ENCODE measurements around the gene CMTM4.
"Not testable (repeated sequence)": the region's sequence is repeated elsewhere in the genome, so short reads cannot be mapped to it uniquely, and the experiment has no call there.

The CMTM4 gene

DNA sequence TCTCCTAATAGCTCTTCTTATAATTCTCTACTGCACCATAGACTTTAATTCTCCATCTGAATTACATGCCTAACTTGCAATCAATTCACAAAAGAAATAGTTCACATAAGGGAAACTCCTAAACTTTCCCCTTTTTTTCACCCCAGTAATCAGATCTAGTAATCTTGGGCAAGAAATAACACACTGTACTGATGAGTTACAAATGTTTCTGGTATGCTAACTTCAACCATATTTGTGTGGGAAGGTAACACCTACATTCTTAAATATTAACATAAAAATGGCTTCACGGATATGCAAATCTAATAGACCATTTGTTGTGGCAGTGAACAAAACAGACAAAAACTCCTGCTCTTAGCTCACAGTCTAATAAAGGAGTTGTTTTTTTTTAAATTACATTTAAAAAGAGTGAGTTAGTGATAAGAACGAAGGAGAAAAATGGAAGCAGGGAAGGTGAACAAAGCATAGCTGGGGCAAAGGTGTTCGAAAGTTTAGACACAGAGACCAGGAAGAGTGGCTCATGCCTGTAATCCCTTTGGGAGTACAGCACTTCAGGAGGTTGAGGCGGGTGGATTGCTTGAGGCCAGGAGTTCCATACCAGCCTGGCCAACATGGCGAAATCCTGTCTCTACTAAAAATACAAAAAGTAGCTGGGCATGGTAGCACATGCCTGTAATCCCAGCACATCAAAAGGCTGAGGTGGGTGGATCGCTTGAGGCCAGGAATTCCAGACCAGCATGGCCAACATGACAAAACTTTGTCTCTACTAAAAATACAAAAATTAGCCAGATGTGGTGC lies 57.3 kb downstream of the CMTM4 start:
- DNase-seq = no peak

DNA sequence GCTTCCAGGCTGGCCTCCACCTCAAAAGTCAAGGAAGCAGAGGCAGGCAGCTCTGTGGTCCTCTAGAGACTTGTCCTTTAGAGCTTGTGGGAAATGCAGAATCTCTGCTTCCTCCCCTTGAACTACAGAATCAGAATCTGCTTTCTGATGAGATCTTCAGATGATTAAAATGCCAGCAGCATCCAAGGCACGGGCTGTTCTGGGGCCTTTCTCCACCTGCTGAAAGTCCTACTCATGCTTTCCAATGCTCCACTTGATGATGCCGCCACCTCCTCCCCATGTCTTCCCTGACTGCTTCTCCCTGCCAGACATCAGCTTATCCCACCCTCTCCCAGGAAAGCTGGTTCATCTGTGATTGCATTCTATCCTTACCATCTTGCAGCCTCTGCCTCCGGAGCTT lies 58.7 kb downstream of the CMTM4 start:
- no peak for DNase-seq

DNA sequence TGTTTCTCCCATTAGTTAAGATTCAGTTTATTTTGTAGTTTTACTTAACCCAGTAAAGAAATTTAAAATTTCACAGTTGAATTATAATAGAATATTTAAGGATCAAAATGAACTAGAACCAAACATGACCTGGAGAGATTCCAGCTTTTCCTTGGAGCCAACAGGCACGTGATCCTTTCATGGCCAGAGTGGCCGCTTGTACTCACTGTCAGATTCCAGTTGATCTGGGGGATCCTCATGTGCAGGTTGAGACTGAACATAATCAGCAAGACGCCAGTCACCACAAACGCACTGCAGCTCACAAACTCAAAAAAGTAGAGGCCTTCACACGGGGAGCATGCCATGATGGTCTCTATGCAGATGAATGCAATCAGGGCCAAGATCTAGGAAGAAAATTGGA lies 60.3 kb downstream of the CMTM4 start:
- DNase-seq = no peak

DNA sequence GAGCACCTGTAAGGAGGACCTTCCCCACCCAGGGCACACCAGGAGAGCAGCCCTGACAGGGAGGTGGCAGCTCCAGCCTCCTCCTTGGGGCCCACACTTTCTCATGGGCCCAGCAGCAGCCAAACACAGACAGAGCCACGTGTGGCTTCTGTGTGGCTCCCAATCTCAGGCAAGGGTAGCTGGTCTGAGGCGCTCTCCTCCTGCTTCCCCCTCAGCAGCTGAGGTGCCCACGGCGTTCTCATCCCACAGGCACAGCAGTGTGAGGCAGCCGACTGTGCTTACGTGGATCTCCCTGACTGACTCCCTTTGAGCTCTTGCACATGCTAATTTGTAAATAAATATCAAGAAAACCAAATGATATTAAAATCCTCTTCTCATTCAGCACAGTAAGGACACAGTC lies 61.1 kb downstream of the CMTM4 start:
- DNase-seq = no peak

DNA sequence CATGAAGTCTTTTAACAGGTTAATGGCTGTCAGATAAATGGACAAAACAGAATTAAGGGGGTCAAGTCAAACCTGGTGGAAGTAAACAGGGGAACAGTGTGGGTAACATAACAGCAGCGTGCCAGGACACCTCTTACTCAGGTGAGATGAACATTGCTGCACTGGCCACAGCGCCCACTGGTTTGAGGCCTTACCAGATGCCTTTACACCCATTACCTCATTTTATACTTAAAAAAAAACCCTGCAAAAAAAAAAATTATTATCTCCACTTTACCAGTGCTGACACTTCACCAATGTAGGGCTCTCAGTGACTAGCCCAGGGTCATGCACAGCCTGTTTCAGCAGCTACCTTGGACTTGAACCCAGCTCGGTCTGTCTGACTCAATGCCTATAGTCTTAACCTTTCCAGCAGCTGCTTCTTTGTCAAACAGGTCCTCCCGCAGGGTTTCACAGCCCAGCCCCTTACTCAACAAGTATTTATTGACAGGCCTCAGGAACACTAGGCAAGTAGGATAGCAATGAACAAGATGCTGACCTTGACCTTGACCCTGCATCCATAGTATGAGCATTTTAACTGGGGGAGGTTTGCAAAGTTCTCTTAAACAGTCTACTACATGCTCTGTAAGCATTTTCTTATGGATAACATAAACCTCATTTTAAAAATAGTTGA lies 61.9 kb downstream of the CMTM4 start:
- DNase-seq = no peak

DNA sequence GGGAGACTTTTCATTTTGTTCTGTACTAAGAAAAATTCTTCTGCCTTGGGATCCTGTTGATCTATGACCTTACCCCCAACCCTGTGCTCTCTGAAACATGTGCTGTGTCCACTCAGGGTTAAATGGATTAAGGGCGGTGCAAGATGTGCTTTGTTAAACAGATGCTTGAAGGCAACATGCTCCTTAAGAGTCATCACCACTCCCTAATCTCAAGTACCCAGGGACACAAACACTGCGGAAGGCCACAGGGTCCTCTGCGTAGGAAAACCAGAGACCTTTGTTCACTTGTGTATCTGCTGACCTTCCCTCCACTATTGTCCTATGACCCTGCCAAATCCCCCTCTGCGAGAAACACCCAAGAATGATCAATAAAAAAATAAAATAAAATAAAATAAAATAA lies 65.0 kb downstream of the CMTM4 start:
- not testable (repeated sequence) for DNase-seq

DNA sequence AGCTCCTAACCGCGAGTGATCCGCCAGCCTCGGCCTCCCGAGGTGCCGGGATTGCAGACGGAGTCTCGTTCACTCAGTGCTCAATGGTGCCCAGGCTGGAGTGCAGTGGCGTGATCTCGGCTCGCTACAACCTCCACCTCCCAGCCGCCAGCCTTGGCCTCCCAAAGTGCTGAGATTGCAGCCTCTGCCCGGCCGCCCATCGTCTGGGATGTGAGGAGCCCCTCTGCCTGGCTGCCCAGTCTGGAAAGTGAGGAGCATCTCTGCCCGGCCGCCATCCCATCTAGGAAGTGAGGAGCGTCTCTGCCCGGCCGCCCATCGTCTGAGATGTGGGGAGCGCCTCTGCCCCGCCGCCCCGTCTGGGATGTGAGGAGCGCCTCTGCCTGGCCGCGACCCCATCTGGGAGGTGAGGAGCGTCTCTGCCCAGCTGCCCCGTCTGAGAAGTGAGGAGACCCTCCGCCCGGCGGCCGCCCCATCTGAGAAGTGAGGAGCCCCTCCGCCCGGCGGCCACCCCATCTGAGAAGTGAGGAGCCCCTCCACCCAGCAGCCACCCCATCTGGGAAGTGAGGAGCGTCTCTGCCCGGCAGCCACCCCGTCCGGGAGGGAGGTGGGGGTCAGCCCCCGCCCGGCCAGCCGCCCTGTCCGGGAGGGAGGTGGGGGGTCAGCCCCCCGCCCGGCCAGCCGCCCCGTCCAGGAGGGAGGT lies 65.8 kb downstream of the CMTM4 start:
- DNase-seq = not testable (repeated sequence)

DNA sequence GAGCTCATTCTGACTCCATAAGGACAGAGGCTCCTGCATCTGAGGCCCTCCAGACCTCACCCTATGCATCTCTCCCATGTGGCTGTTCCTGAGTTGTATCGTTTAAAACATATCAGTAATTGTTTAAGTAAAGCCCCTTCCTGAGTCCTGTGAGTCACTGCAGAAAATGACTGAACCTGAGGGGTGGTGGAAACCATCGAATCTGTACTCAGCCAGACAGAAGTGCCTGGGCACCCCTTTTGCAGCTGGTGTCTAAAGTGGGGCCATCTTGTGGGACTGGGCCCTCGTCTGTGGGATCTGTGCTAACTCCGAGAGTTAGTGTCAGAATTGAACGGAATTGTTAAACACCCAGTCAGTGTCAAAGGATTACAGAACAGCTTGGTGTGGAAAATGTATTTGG lies 66.7 kb downstream of the CMTM4 start:
- DNase-seq = no peak

DNA sequence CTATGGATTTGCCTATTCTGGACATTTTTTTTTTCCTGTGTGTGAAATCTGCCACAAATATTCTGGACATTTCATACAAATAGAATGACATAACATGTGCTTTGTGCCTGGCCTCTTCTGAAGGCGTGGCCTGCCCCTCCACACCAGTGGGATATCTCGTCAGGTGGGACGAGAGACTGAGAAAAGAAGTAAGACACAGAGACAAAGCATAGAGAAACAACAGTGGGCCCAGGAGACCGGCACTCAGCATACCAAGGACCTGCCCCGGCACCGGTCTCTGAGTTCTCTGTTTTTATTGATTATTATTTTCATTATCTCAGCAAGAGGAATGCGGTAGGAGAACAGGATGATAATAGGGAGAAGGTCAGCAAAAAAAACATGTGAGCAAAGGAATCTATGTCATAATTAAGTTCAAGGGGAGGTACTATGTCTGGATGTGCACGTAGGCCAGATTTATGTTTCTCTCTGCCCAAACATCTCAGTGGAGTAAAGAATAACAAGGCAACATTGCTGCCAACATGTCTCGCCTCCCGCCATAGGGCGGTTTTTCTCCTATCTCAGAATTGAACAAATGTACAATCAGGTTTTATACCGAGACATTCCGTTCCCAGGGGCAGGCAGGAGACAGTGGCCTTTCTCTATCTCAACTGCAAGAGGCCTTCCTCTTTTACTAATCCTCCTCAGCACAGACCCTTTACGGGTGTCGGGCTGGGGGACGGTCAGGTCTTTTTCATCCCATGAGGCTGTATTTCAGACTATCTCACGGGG lies 68.7 kb downstream of the CMTM4 start:
- DNase-seq = not testable (repeated sequence)

DNA sequence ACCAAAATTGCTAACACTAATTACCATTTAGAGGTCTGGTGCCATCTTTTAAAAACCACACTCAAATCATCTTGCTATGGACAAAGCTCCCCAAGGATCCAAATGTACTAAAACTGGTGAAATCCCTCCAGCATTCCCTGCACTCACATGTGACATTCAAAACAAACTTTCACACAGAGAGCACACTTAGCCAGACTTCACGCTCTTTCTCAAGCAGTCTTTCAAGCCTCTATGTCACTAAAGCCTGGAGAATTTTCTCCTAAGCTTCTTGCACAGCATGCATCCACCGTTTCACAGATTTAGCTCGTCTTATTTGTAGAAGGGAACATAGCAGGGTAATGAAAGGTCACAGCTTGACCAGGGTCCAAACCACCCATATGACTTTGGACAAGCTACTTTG lies 72.8 kb downstream of the CMTM4 start:
- no peak for DNase-seq

DNA sequence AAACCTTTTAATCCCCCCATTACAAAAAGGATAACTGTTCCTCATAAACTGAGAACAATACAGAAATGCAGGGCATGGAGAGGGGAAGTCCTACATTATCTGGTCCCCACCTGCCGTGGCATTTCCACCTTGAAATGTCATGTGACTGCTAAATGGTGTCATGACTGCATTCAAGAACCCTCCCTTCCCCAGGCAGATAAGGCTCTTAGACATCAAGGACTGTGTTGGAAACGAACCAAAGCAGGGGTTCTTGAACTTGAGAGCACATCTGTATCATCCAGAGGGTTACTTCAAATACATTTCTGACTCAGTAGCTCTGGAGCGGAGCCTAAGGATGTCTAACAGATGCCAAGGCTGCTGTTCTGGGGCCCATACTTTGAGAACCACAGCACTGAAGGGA lies 73.7 kb downstream of the CMTM4 start:
- no peak for DNase-seq

DNA sequence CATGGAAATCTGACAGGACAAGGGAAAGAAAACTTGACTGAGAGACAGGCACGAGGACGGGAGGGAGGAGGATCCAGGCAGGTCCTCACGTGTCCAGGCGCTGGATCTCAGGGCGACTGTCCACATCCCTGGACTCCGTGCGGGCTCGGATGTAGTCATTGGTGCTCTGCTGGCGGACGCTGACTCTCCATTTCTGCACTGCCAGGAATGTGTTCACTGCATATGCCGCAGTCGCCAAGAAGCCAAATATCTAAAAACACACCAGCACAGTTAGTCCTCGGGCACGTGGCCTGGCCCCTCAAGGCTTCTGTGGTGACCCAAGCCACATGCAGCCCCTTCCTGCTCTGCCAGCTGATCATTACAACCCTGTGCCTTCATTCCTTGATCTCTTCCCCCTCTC lies 74.6 kb downstream of the CMTM4 start:
- no peak for DNase-seq

DNA sequence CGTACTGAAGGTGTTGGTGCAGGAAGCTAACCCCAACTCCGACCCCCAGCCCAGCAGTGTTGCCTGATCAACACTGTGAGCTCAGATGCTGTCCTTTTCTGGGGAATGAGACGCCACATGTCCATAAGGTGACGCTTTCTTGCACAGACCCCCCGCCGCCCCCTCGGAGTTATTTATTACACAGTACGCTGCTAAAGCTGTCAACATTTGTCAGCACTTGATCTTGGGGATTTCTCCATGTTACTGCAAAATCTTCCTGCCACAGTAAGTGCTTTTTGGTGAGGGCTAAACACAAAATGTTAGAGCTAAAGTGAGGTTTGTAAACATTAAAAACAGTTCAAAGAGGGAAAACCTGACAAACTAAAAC lies 76.1 kb downstream of the CMTM4 start:
- DNase-seq = no peak

DNA sequence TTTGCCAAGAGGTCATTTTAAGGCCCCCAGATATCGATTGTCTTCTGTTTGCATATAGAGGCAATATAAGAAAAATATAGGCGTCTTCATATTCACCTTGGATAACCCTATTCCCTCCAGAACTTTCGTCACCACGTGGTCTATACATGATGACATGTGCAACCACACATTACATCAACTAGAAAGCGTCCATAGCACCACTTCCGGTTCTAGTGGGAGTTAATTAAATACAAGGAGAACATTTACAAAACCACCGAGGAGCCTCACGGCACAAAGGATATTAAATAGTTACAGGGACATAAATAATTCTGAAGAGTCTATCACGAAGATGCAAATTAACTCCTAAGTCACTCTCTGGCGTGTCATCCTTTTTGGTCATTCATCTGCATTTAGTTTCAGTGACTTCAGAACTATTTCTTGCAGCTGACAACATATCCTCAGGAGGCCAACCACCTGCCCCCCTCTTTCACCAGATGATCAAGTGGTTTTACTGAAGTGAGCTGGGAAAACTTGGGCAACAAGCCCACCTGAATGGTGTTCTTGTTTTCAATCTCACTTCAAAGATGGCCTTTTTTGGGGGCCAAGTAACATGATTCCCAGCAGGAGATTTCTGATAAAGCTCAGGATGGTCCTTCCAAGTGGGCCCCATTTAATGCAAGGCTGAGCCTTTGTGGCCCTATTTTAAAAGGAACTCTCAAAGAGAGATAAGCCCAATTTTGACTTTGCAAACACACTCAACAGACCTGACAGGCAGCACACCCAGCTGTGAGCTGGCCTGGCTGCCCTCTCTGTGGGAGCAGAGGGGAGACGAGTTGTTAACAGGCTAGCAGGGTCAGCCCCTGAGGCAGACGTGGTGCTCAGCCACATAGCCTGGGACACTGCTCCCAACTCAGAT lies 76.8 kb downstream of the CMTM4 start:
- DNase-seq = no peak

DNA sequence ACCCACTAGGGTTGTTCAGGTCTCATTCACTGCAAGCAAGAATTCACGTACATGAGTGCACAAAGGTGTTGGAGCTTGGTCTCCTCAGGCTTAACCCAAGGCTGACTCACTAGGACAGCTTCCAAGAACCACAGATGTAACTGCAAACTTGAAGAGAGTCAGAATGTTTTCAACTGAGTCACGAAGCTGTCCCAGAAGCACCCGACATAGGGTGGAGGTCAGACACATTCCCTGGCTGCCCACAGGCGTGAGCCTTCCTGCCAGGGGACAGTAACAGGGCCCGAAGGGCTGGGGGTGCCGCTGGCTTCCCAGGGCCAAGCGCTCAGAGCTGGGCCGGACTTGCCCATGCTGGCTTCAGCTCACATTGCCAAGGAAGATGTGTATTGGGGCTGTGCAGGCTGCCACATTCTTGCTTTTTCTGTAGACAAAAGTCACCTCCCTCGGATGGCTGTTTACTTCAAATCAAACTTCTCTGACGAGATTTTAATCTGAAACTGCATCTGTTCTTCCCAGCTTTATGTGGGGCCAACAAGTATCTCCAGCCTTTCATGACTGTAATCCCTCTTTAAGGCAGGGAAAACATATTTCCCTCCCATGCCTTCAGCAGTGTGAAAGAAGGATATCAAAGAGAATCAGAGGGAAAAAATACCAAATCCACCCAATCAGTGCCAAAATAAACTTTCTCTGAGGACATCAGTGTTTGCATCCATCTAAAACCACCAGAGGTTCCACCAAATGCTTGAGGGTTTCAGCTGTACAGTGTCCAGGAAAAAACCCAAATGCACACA lies 77.8 kb downstream of the CMTM4 start:
- DNase-seq = no peak

DNA sequence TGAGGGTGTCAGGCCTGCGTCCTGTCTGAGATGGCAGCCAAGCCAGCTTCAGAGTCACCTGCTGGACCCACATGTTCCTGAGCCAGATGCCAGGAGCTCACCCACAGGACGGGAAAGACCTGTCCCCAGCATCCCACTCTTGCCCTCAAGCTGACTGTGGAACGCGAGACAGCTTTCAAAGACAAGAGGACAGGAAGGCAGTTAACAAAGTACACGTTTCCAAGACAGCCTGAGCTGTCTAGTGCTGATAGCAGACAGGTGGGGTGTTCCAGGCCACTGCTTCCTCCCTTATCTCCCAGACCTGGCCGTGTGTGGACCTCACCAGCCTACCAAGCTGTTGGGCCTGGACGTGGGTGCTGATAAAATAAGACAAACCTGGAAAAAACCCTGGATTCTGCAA lies 78.8 kb downstream of the CMTM4 start:
- DNase-seq = no peak

DNA sequence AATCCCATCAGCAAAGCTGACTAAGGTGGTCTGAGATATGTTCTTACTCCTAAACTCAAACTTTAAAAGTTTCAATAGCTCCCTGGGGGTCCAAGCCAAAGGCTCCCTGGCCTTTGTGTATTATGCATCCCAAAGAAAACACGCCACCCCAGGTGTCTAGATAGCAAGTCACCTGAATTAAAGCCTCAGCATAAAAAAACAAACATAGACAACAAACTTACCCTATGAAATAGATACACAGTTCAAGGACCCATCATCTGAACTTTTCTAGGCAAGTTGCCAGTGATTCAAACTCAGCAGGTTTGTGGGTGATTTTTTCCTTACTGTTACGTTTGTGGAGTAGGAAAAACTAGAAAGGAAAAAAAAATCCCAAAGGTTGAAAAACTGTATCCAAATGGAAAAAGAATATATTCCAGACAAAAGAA lies 79.5 kb downstream of the CMTM4 start:
- no peak for DNase-seq

DNA sequence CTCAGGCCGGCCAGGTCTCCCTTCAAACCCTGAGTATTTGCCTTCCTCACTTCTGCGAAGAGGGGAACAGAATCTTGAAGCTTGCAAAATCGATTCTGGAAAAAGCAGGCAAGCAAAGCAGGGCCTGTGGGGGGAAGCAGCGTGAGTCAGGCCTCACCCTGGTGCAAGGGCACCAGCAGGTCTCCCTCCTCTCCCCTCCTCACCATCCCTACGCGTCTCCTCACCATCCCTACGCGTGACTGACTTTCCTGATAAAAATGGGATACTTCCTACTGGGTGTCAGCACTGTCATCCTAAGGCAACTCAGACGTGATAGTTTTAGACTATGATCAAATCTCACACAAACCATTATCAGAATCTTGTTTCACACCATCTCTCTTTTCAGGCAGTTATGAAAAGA lies 80.0 kb downstream of the CMTM4 start:
- no peak for DNase-seq

DNA sequence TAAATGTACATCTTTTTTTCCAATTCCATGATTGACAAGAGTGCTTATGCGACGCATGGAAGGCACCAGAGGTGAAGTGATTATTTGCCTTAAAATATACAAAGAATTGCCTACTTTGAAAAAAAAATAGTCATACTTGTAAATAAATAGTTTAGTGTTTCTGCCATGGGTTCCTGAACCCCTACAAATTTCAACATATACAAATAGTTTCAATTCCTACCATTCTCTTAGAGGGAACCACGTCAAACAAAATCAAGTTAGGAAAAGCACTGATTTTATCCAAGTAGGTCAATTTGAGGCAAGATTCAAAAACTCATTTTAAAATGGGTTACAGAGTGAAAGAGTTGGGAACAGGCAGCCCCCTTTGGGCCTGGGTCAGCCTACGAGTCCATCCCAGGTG lies 80.4 kb downstream of the CMTM4 start:
- DNase-seq = no peak

DNA sequence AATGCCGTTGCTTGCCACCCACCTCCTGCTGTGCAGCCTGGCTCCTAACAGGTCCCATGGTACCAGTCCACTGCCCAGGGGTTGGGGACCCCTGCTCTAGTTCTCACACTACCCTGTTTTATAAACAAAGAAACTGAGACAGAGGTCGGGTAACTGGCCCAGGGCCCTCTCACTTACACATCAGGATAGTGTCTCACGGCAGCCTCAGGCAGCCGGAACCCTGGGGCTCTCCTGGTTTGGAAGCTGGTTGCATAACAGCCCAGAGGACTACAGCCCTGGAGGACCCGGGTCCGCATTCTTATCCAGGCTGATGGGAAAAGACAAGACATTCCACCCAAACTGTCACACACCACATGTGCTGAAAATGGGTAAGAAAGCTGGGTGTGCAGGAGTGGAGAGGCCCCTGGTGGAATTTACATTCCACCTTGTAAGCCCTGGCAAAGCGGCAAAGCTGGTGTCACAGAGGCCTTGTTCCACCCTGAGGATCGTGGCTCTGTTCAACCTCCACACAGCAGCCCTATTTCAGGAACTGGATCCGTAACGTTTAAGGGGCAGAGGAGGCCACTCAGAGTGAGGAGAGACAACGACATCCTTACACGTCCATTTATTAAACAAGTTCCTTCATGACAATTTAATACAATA lies 82.3 kb downstream of the CMTM4 start:
- DNase-seq = no peak

DNA sequence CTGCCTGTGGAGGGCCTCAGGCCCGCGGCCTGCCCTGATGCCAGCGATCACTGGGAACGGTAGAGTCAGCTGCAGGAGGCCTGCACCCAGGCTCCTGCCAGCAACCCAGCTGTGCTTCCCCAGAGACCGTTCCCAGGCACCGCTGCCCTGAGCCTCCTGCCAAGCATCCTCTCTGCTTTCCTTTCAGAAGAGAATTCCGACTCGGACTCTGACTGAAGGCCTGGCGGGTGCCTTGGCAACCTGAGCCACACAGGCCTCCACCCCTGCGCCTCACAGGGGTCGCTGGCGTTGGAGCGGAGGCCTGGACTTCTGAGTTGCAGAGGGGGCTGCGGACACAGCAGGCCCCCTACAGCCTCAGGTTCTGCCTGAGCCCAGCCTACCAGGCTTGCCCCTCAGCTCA lies 84.1 kb downstream of the CMTM4 start:
- no peak for DNase-seq
